Measurements from ENCODE around the gene PCDHAC2. TPM values are rescaled to one million over a fixed set of nuclear protein-coding genes. Genes with fewer than 3 reads are reported as not detected.

Gene PCDHAC2
- total RNA-seq, 1 experiment from 2014 or later: 9.3 TPM

DNA sequence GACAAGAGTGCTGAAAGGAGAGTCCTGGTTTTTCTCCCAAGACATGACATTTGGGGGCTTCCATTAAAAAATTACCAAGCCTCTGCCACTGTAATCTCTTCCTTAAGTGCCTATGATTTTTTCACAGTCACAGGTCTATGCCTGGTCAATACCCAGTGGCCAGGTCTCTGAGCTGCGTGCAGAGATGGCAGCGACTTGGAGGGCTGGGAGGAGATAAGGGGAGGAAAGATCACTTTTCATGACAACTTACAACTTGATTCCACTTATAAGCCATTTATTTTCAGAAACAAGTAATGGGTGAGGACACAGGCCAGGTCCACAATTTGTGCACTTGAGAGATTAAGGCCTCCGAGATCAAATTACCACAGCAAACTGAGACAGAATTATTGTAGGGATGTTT lies 1.9 kb upstream of the PCDHAC2 start:
- ChIA-PET POLR2A (interaction anchor here (0.6 to 2.1 kb wide), 4 partner anchors 9 to 76 kb away, joined by 3 to 11 read pairs (median 4); no protein-coding TSS in a partner anchor), CTCF (interaction anchor here (0.7 to 6.2 kb wide), 4 partner anchors 38 to 89 kb away, joined by 3 to 41 read pairs (median 6); partner anchors contain the start of genes PCDHA12 and PCDHAC1)
- Mint-ChIP-seq H3K27ac (ENCODE audit: low read depth, unreplicated experiment) (no peak overlapping the region), H3K9me3 (ENCODE audit: unreplicated experiment) (no peaks in the 10 kb centered on the region), H3K36me3 (ENCODE audit: insufficient read depth, unreplicated experiment) (no peaks in the 10 kb centered on the region), H3K4me1 (ENCODE audit: insufficient read depth, unreplicated experiment) (peaks cover 5% of the 10 kb centered on the region), H3K4me3 (ENCODE audit: unreplicated experiment) (no peak overlapping the region), H3K27me3 (ENCODE audit: insufficient read depth, unreplicated experiment) (no peaks in the 10 kb centered on the region)
- DNase-seq (ENCODE audit: unreplicated experiment): no peak
- TF ChIP-seq, protein P1, sequence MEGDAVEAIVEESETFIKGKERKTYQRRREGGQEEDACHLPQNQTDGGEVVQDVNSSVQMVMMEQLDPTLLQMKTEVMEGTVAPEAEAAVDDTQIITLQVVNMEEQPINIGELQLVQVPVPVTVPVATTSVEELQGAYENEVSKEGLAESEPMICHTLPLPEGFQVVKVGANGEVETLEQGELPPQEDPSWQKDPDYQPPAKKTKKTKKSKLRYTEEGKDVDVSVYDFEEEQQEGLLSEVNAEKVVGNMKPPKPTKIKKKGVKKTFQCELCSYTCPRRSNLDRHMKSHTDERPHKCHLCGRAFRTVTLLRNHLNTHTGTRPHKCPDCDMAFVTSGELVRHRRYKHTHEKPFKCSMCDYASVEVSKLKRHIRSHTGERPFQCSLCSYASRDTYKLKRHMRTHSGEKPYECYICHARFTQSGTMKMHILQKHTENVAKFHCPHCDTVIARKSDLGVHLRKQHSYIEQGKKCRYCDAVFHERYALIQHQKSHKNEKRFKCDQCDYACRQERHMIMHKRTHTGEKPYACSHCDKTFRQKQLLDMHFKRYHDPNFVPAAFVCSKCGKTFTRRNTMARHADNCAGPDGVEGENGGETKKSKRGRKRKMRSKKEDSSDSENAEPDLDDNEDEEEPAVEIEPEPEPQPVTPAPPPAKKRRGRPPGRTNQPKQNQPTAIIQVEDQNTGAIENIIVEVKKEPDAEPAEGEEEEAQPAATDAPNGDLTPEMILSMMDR (IDR thresholded peaks at IDR 0.05; ENCODE audit: unreplicated experiment): no peak
- intact Hi-C loops (cut with micrococcal nuclease): no loop called here
- BruUV-seq (replicated peaks): no TSS peak

DNA sequence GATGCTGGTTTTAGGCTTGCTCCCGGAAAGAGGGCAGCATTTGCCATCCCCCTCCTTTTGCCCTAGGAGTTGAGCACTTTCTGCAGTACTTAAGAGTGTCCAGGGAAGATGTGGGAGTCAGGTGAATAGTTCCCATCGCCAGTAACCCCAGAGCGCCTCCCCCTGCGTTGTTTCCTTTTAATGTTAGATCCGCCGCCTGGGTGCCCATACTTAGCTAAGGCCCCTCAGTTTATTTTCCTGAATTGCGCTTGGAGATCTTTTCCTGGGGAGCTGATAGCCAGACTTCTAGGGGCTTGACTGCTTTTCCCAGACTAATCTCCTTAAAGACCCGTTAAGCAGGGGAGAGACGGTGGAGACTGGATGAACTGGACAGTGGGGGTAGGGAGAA lies 377 bp upstream of the PCDHAC2 start:
- ChIA-PET CTCF (interaction anchor here (0.9 to 6.2 kb wide), 5 partner anchors 10 to 39 kb away, joined by 3 to 41 read pairs (median 6); partner anchors contain the start of gene PCDHAC1), POLR2A (interaction anchor here (0.7 to 3.0 kb wide), 14 partner anchors 10 to 275 kb away, joined by 3 to 33 read pairs (median 7); partner anchors contain the start of genes HARS1, HARS2 and PCDHAC1)
- BruUV-seq (replicated peaks): TSS peak; percentile 43
- Mint-ChIP-seq H3K27ac (ENCODE audit: low read depth, unreplicated experiment) (peak overlapping the region; percentile 90), H3K9me3 (ENCODE audit: unreplicated experiment) (no peaks in the 10 kb centered on the region), H3K4me1 (ENCODE audit: insufficient read depth, unreplicated experiment) (peaks cover 18% of the 10 kb centered on the region), H3K4me3 (ENCODE audit: unreplicated experiment) (peak overlapping the region; percentile 94), H3K27me3 (ENCODE audit: insufficient read depth, unreplicated experiment) (no peaks in the 10 kb centered on the region), H3K36me3 (ENCODE audit: insufficient read depth, unreplicated experiment) (no peaks in the 10 kb centered on the region)
- DNase-seq (ENCODE audit: unreplicated experiment): no peak
- TF ChIP-seq, protein P1 (IDR thresholded peaks at IDR 0.05; ENCODE audit: unreplicated experiment): no peak
- intact Hi-C loops (cut with micrococcal nuclease): loop anchor here (1.0 to 5.0 kb wide), 3 partner anchors 11 to 39 kb away; partner anchors contain the start of gene PCDHAC1

DNA sequence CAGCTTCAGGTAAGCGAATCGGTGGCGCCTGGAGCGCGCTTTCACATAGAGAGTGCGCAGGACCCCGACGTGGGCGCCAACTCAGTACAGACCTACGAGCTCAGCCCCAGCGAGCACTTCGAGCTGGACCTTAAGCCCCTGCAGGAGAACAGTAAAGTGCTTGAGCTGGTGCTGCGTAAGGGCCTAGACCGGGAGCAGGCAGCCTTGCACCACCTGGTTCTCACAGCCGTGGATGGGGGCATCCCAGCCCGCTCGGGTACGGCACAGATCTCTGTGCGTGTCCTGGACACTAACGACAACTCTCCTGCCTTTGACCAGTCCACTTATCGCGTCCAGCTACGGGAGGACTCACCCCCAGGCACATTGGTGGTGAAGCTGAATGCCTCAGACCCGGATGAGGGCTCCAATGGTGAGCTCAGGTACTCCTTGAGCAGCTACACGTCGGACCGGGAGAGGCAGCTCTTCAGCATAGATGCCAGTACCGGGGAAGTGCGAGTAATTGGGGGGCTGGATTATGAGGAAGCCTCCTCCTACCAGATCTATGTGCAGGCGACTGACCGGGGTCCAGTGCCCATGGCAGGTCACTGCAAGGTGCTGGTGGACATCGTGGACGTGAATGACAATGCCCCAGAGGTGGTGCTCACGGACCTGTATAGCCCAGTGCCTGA lies 1.1 kb downstream of the PCDHAC2 start:
- peaks cover 30% of the 10 kb centered on the region for H3K4me1 Mint-ChIP-seq (ENCODE audit: insufficient read depth, unreplicated experiment)
- no peaks in the 10 kb centered on the region for H3K36me3 Mint-ChIP-seq (ENCODE audit: insufficient read depth, unreplicated experiment)
- TF ChIP-seq, protein P1 (IDR thresholded peaks at IDR 0.05; ENCODE audit: unreplicated experiment): no peak
- H3K27me3 Mint-ChIP-seq (ENCODE audit: insufficient read depth, unreplicated experiment): no peaks in the 10 kb centered on the region
- ChIA-PET CTCF (interaction anchor here (1.1 to 6.2 kb wide), 5 partner anchors 9 to 73 kb away, joined by 4 to 41 read pairs (median 5); partner anchors contain the start of gene PCDHAC1), POLR2A (interaction anchor here (0.8 to 3.0 kb wide), 12 partner anchors 9 to 92 kb away, joined by 3 to 33 read pairs (median 6); partner anchors contain the start of gene PCDHAC1)
- H3K9me3 Mint-ChIP-seq (ENCODE audit: unreplicated experiment): no peaks in the 10 kb centered on the region
- intact Hi-C loops (cut with micrococcal nuclease): loop anchor here (2.0 to 5.0 kb wide), 2 partner anchors 35 to 41 kb away; partner anchors contain the start of gene PCDHAC1
- DNase-seq (ENCODE audit: unreplicated experiment): no peak
- H3K27ac Mint-ChIP-seq (ENCODE audit: low read depth, unreplicated experiment): no peak overlapping the region
- peak overlapping the region; percentile 94 for H3K4me3 Mint-ChIP-seq (ENCODE audit: unreplicated experiment)
- TSS peak; percentile 12 for BruUV-seq (replicated peaks)

DNA sequence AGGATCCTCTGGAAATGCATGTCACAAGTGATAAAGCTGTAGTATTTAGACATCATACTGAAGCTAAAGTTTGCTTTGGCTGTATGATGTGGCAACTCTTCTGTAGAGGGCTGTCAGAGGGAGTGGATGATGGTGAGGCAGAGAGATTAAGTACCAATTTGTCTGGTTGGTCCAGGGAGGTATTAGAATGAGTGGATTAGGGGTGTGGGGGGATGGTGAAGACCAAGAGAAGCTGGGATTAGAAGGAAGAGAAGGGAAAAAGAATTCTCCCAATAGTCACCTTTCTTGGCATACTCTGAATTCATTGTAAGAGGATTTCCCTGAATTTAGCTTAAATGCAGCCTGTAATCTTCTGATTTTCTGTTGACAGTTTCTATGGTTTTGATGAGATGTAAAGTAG lies 3.6 kb downstream of the PCDHAC2 start:
- Mint-ChIP-seq H3K9me3 (ENCODE audit: unreplicated experiment) (no peaks in the 10 kb centered on the region), H3K4me1 (ENCODE audit: insufficient read depth, unreplicated experiment) (peaks cover 43% of the 10 kb centered on the region), H3K27me3 (ENCODE audit: insufficient read depth, unreplicated experiment) (no peaks in the 10 kb centered on the region), H3K27ac (ENCODE audit: low read depth, unreplicated experiment) (no peak overlapping the region), H3K36me3 (ENCODE audit: insufficient read depth, unreplicated experiment) (no peaks in the 10 kb centered on the region), H3K4me3 (ENCODE audit: unreplicated experiment) (no peak overlapping the region)
- intact Hi-C loops (cut with micrococcal nuclease): loop anchor here (5.0 to 10.0 kb wide), 3 partner anchors 32 to 635 kb away; no protein-coding TSS in a partner anchor
- BruUV-seq (replicated peaks): no TSS peak
- ChIA-PET CTCF (interaction anchor here (0.5 to 4.7 kb wide), 7 partner anchors 9 to 597 kb away, joined by 3 to 39 read pairs (median 5); partner anchors contain the start of genes PCDHA12 and PCDHAC1), POLR2A (interaction anchor here (0.7 to 1.8 kb wide), 9 partner anchors 9 to 69 kb away, joined by 3 to 10 read pairs (median 3); no protein-coding TSS in a partner anchor)
- TF ChIP-seq, protein P1 (IDR thresholded peaks at IDR 0.05; ENCODE audit: unreplicated experiment): no peak
- DNase-seq (ENCODE audit: unreplicated experiment): no peak

Measured in MCF 10A (cell line).